Hepatocyte (in vitro differentiated cells): ENCODE results near the gene SLC7A14.

ENCODE experiments used
- CTCF ChIP-seq: fragments of 200-600 bp; sonication (generic); IDR thresholded peaks from 2 replicates; pipeline ENCODE4 v1.5.1; 2016; ENCODE audit warnings: antibody characterized with exemption, mild to moderate bottlenecking; ENCODE audit not compliant: poor library complexity
- EZH2 ChIP-seq: fragments of 200-600 bp; sonication (generic); IDR thresholded peaks from 2 replicates; pipeline ENCODE4 v1.6.1; 2016; ENCODE audit warnings: antibody characterized with exemption, mild to moderate bottlenecking, borderline replicate concordance

DNA sequence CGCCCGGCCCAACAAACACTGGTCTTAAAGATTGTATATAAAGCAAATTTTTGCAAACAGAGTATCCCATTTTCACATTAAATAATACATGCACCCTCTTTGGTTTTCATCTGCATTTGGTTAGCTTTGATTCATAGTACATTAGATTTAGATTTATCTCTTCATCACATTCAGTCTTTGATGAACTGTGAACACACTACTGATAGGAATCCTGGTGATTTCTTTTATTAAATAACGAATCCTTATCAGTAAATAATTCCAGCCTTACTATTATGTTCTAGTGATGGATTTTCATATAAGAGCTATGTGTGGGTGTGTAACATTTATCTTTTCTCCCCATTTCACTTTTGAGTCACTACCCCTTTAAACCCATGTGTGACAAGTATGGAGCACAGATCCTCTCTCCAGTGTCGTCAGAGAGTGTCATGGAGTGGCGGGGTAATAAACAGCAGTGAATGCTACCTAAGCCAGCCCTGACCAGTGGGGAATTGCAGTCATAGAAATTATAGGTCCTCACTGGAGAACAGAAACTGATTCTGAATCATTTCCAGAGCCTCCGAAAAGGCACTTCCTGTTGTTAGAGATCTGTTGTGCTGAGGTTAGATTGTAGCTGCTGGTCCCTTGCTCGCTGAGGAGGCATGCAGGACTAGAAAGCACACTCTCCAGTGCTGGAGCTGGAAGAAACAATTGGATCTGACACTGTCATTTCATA is 22.0 kb downstream of the SLC7A14 start:
- TF ChIP-seq CTCF (no peak), EZH2 (no peak)
